HUES48 (cell line): ENCODE measurements around the gene OR5K4.

Experiments
- H3K27ac ChIP-seq: one replicate; pipeline ENCODE4 v1.7.0; 2013; ENCODE audit warnings: low read depth, low read length, inconsistent platforms
- H3K27me3 ChIP-seq: 2 replicates; pipeline ENCODE4 v1.6.1; 2013; ENCODE audit warnings: mild to moderate bottlenecking, low read length; ENCODE audit not compliant: control insufficient read depth, insufficient read depth
- H3K36me3 ChIP-seq: 2 replicates; pipeline ENCODE4 v1.6.1; 2013; ENCODE audit warnings: low read length; ENCODE audit not compliant: control insufficient read depth, insufficient read depth
- H3K4me1 ChIP-seq: 2 replicates; pipeline ENCODE4 v1.6.1; 2013; ENCODE audit warnings: mild to moderate bottlenecking, low read length; ENCODE audit not compliant: control insufficient read depth, insufficient read depth
- H3K4me3 ChIP-seq: 2 replicates; pipeline ENCODE4 v1.5.1; 2013; ENCODE audit warnings: mild to moderate bottlenecking, low read depth, low read length
- H3K9ac ChIP-seq: 2 replicates; pipeline ENCODE4 v1.6.1; 2013; ENCODE audit warnings: mild to moderate bottlenecking, low read depth, low read length, moderate library complexity
- H3K9me3 ChIP-seq: 2 replicates; pipeline ENCODE4 v1.6.1; 2013; ENCODE audit warnings: low read length; ENCODE audit not compliant: control insufficient read depth, insufficient read depth

Gene OR5K4

GRCh38 chr3:98333989-98334606, 19.6 kb upstream of the OR5K4 start:
- Histone ChIP-seq H3K9me3 (no peaks in the 10 kb centered on the region), H3K4me1 (peaks cover 8% of the 10 kb centered on the region), H3K4me3 (no peak overlapping the region), H3K27me3 (no peaks in the 10 kb centered on the region), H3K36me3 (no peaks in the 10 kb centered on the region), H3K9ac (no peak overlapping the region), H3K27ac (no peak overlapping the region)

- Histone ChIP-seq H3K9me3 (no peaks in the 10 kb centered on the region), H3K4me1 (no peaks in the 10 kb centered on the region), H3K4me3 (no peak overlapping the region), H3K36me3 (no peaks in the 10 kb centered on the region), H3K27ac (no peak overlapping the region), H3K9ac (no peak overlapping the region), H3K27me3 (no peaks in the 10 kb centered on the region)
These were observed 14.6 kb upstream of the OR5K4 start for GRCh38 chr3:98339031-98339430.

GRCh38 chr3:98341758-98342157, 11.9 kb upstream of the OR5K4 start:
- no peak overlapping the region for H3K4me3 ChIP-seq
- no peaks in the 10 kb centered on the region for H3K36me3 ChIP-seq
- H3K9ac ChIP-seq = no peak overlapping the region
- no peaks in the 10 kb centered on the region for H3K4me1 ChIP-seq
- H3K27ac ChIP-seq = no peak overlapping the region
- no peaks in the 10 kb centered on the region for H3K27me3 ChIP-seq
- no peaks in the 10 kb centered on the region for H3K9me3 ChIP-seq

- no peak overlapping the region for H3K27ac ChIP-seq
- H3K27me3 ChIP-seq = no peaks in the 10 kb centered on the region
- no peaks in the 10 kb centered on the region for H3K9me3 ChIP-seq
- no peaks in the 10 kb centered on the region for H3K4me1 ChIP-seq
- H3K9ac ChIP-seq = no peak overlapping the region
- H3K4me3 ChIP-seq = no peak overlapping the region
- no peaks in the 10 kb centered on the region for H3K36me3 ChIP-seq
These were observed 9.8 kb upstream of the OR5K4 start for GRCh38 chr3:98343647-98344507.

GRCh38 chr3:98350082-98350481, 3.6 kb upstream of the OR5K4 start:
- Histone ChIP-seq H3K9me3 (no peaks in the 10 kb centered on the region), H3K27me3 (no peaks in the 10 kb centered on the region), H3K27ac (no peak overlapping the region), H3K4me1 (no peaks in the 10 kb centered on the region), H3K9ac (no peak overlapping the region), H3K4me3 (no peak overlapping the region), H3K36me3 (no peaks in the 10 kb centered on the region)

GRCh38 chr3:98359250-98359649, 5.6 kb downstream of the OR5K4 start:
- Histone ChIP-seq H3K4me3 (no peak overlapping the region), H3K36me3 (no peaks in the 10 kb centered on the region), H3K27me3 (no peaks in the 10 kb centered on the region), H3K9me3 (no peaks in the 10 kb centered on the region), H3K9ac (no peak overlapping the region), H3K27ac (no peak overlapping the region), H3K4me1 (no peaks in the 10 kb centered on the region)

- H3K9me3 ChIP-seq = no peaks in the 10 kb centered on the region
- H3K27ac ChIP-seq = no peak overlapping the region
- no peaks in the 10 kb centered on the region for H3K27me3 ChIP-seq
- no peaks in the 10 kb centered on the region for H3K4me1 ChIP-seq
- no peak overlapping the region for H3K9ac ChIP-seq
- no peaks in the 10 kb centered on the region for H3K36me3 ChIP-seq
- no peak overlapping the region for H3K4me3 ChIP-seq
These were observed 6.5 kb downstream of the OR5K4 start for GRCh38 chr3:98359993-98360675.

GRCh38 chr3:98360681-98361080, 7.0 kb downstream of the OR5K4 start:
- no peaks in the 10 kb centered on the region for H3K27me3 ChIP-seq
- H3K4me3 ChIP-seq = no peak overlapping the region
- no peaks in the 10 kb centered on the region for H3K9me3 ChIP-seq
- no peaks in the 10 kb centered on the region for H3K4me1 ChIP-seq
- no peak overlapping the region for H3K27ac ChIP-seq
- H3K36me3 ChIP-seq = no peaks in the 10 kb centered on the region
- H3K9ac ChIP-seq = no peak overlapping the region

GRCh38 chr3:98361289-98361688, 7.6 kb downstream of the OR5K4 start:
- H3K27ac ChIP-seq = no peak overlapping the region
- no peaks in the 10 kb centered on the region for H3K36me3 ChIP-seq
- no peak overlapping the region for H3K9ac ChIP-seq
- no peaks in the 10 kb centered on the region for H3K9me3 ChIP-seq
- no peaks in the 10 kb centered on the region for H3K27me3 ChIP-seq
- no peak overlapping the region for H3K4me3 ChIP-seq
- H3K4me1 ChIP-seq = no peaks in the 10 kb centered on the region

- Histone ChIP-seq H3K27ac (no peak overlapping the region), H3K4me3 (no peak overlapping the region), H3K9ac (no peak overlapping the region), H3K4me1 (no peaks in the 10 kb centered on the region), H3K27me3 (no peaks in the 10 kb centered on the region), H3K9me3 (no peaks in the 10 kb centered on the region), H3K36me3 (no peaks in the 10 kb centered on the region)
These were observed 14.0 kb downstream of the OR5K4 start for GRCh38 chr3:98367464-98368246.
